MM.1S (cell line): ENCODE measurements around the gene CAND2.

Experiments used
- DNase-seq: peaks from one replicate; pipeline ENCODE4 v3.0.0-alpha.2; 2015
- H2AFZ ChIP-seq: fragments of 300-600 bp; sonication (generic); 2 replicates; pipeline ENCODE4 v1.6.0; 2016; ENCODE audit warnings: antibody characterized with exemption, low read length
- H3F3A ChIP-seq: fragments of 300-600 bp; sonication (generic); 2 replicates; pipeline ENCODE4 v1.6.1; 2016; ENCODE audit warnings: mild to moderate bottlenecking, antibody characterized with exemption, low read length, moderate library complexity, mixed read lengths; ENCODE audit not compliant: insufficient read depth
- H3K27ac ChIP-seq: fragments of 300-600 bp; sonication (generic); 2 replicates; pipeline ENCODE4 v1.5.1; 2016; ENCODE audit warnings: mild to moderate bottlenecking, low read length
- H3K27me3 ChIP-seq: fragments of 300-600 bp; sonication (generic); replicated peaks from 2 replicates; pipeline ENCODE4 v1.6.0; 2016; ENCODE audit warnings: low read length; ENCODE audit not compliant: insufficient read depth
- H3K36me3 ChIP-seq: fragments of 300-600 bp; sonication (generic); replicated peaks from 2 replicates; pipeline ENCODE4 v1.6.1; 2016; ENCODE audit warnings: mild to moderate bottlenecking, low read length, mixed read lengths; ENCODE audit not compliant: insufficient read depth
- H3K4me1 ChIP-seq: fragments of 300-600 bp; sonication (generic); 2 replicates; pipeline ENCODE4 v1.6.1; 2016; ENCODE audit warnings: low read length, mixed read lengths
- H3K4me2 ChIP-seq: fragments of 300-600 bp; sonication (generic); 2 replicates; pipeline ENCODE4 v1.6.0; 2016; ENCODE audit warnings: low read depth, low read length
- H3K4me3 ChIP-seq: fragments of 300-600 bp; sonication (generic); 2 replicates; pipeline ENCODE4 v1.5.1; 2016; ENCODE audit warnings: low read length, mixed read lengths
- H3K79me2 ChIP-seq: fragments of 300-600 bp; sonication (generic); 2 replicates; pipeline ENCODE4 v1.6.1; 2016; ENCODE audit warnings: mixed run types, low read length, mixed read lengths
- H3K9ac ChIP-seq: fragments of 300-600 bp; sonication (generic); 2 replicates; pipeline ENCODE4 v1.6.1; 2016; ENCODE audit warnings: low read length, mixed read lengths
- H3K9me2 ChIP-seq: fragments of 300-600 bp; sonication (generic); replicated peaks from 2 replicates; pipeline ENCODE4 v1.6.1; 2016; ENCODE audit warnings: mild to moderate bottlenecking, low read length, mixed read lengths; ENCODE audit not compliant: insufficient read depth
- H3K9me3 ChIP-seq: fragments of 300-600 bp; sonication (generic); replicated peaks from 2 replicates; pipeline ENCODE4 v1.6.1; 2016; ENCODE audit warnings: mild to moderate bottlenecking, low read length, mixed read lengths; ENCODE audit not compliant: insufficient read depth
- H4K20me1 ChIP-seq: fragments of 300-600 bp; sonication (generic); 2 replicates; pipeline ENCODE4 v1.6.1; 2016; ENCODE audit warnings: mild to moderate bottlenecking, low read length, moderate library complexity, mixed read lengths; ENCODE audit not compliant: insufficient read depth
- CTCF ChIP-seq: fragments of 300-600 bp; sonication (generic); IDR thresholded peaks from 2 replicates; pipeline ENCODE4 v1.5.1; 2016; ENCODE audit warnings: antibody characterized with exemption, low read length, mixed read lengths
- EZH2 ChIP-seq: fragments of 300-600 bp; sonication (generic); optimal IDR thresholded peaks from 2 replicates; pipeline ENCODE3; 2017; ENCODE audit warnings: low read depth, mild to moderate bottlenecking, antibody characterized with exemption, low read length, mixed read lengths
- EZH2phosphoT487 ChIP-seq: fragments of 300-600 bp; sonication (generic); IDR thresholded peaks from 2 replicates; pipeline ENCODE4 v1.6.1; 2018; ENCODE audit warnings: antibody characterized with exemption, low read length

The CAND2 gene

GRCh38 chr3:12871404-12871983, 75.0 kb downstream of the CAND2 start:
- Histone ChIP-seq H3F3A (no peaks in the 10 kb centered on the region; the same call in 1 of the 2 replicates), H3K9ac (no peak overlapping the region), H4K20me1 (no peaks in the 10 kb centered on the region), H3K36me3 (no peaks in the 10 kb centered on the region), H3K4me2 (peak overlapping the region; percentile 66; the same call in 1 of the 2 replicates), H3K4me3 (no peak overlapping the region), H2AFZ (no peak overlapping the region), H3K27ac (no peak overlapping the region), H3K9me3 (no peaks in the 10 kb centered on the region), H3K9me2 (no peaks in the 10 kb centered on the region), H3K27me3 (peaks cover 92% of the 10 kb centered on the region), H3K79me2 (no peaks in the 10 kb centered on the region), H3K4me1 (peaks cover 12% of the 10 kb centered on the region)
- TF ChIP-seq EZH2phosphoT487 (no peak), CTCF (no peak), EZH2 (no peak)
- DNase-seq, result no peak

GRCh38 chr3:12875857-12876836, 79.7 kb downstream of the CAND2 start:
- TF ChIP-seq CTCF (no peak), EZH2phosphoT487 (no peak), EZH2 (no peak)
- H3K27ac ChIP-seq, result no peak overlapping the region
- no peaks in the 10 kb centered on the region for H3K79me2 ChIP-seq
- no peak overlapping the region for H3K4me2 ChIP-seq
- 0 out of 2 replicates have a peak, but pooled peaks cover 2% of the 10 kb centered on the region for H4K20me1 ChIP-seq
- no peaks in the 10 kb centered on the region for H3K36me3 ChIP-seq
- H3K4me3 ChIP-seq, result no peak overlapping the region
- H3K27me3 ChIP-seq, result peaks cover 98% of the 10 kb centered on the region
- H3K4me1 ChIP-seq, result peaks cover 3% of the 10 kb centered on the region; the same call in 1 of the 2 replicates
- H3K9ac ChIP-seq, result no peak overlapping the region
- DNase-seq, result no peak
- H3F3A ChIP-seq, result no peaks in the 10 kb centered on the region; the same call in 1 of the 2 replicates
- no peak overlapping the region for H2AFZ ChIP-seq
- H3K9me2 ChIP-seq, result no peaks in the 10 kb centered on the region
- no peaks in the 10 kb centered on the region for H3K9me3 ChIP-seq

GRCh38 chr3:12877040-12877439, 80.6 kb downstream of the CAND2 start:
- Histone ChIP-seq H3K27ac (no peak overlapping the region), H3K79me2 (no peaks in the 10 kb centered on the region), H2AFZ (no peak overlapping the region), H3K9me3 (no peaks in the 10 kb centered on the region), H3K4me2 (no peak overlapping the region), H3K4me3 (no peak overlapping the region), H3K9ac (no peak overlapping the region), H3K4me1 (no peaks in the 10 kb centered on the region), H3K9me2 (no peaks in the 10 kb centered on the region), H3K36me3 (no peaks in the 10 kb centered on the region), H3K27me3 (peaks cover 98% of the 10 kb centered on the region), H3F3A (no peaks in the 10 kb centered on the region), H4K20me1 (0 out of 2 replicates have a peak, but pooled peaks cover 2% of the 10 kb centered on the region)
- no peak for DNase-seq
- TF ChIP-seq CTCF (no peak), EZH2 (no peak), EZH2phosphoT487 (no peak)
